GM12891 (cell line): ENCODE results near the gene CDK17.

ENCODE experiments used
- POLR2A ChIP-seq: IDR thresholded peaks from 2 replicates; pipeline ENCODE4 v1.6.1; 2011; ENCODE audit warnings: low read depth, low read length, control low read depth
- POLR2AphosphoS5 ChIP-seq: IDR thresholded peaks from 2 replicates; pipeline ENCODE4 v1.6.1; 2011; ENCODE audit warnings: low read depth, low read length, control low read depth
- SPI1 ChIP-seq: IDR thresholded peaks from 2 replicates; pipeline ENCODE4 v1.6.1; 2011; ENCODE audit warnings: low read depth, low read length, control low read depth
- TAF1 ChIP-seq: IDR thresholded peaks from 2 replicates; pipeline ENCODE4 v1.6.1; 2011; ENCODE audit warnings: low read depth, low read length, control low read depth

- no peak for TF ChIP-seq POLR2A
- TF ChIP-seq TAF1: no peak
- no peak for TF ChIP-seq POLR2AphosphoS5
- TF ChIP-seq SPI1: no peak
These were observed 71.2 kb downstream of the CDK17 start for GRCh38 chr12:96329018-96329417.
